Thoracic aorta (tissue), 2 donors: ENCODE measurements around the gene ELL. TPM values are rescaled to one million over a fixed set of nuclear protein-coding genes. Genes with fewer than 3 reads are reported as not detected.

Experiments
- ATAC-seq: fragments of 150-250 bp; one replicate; pipeline ENCODE4 v1.8.0; 2017; ENCODE audit warnings: low read depth; ENCODE audit not compliant: insufficient number of reproducible peaks, low FRiP score
- DNase-seq: peaks from one replicate; pipeline ENCODE4 v3.0.0-alpha.2; 2020; ENCODE audit warnings: low spot score
- H3K27ac ChIP-seq, 2 donors: fragments of 200-600 bp; sonication (generic); 1 replicate in 1 of 2; 2 replicates in 1 of 2; pipeline ENCODE4 v1.5.1; 2016; ENCODE audit warnings: mild to moderate bottlenecking in 2 of 2, moderate library complexity in 2 of 2
- H3K27me3 ChIP-seq: fragments of 200-600 bp; sonication (generic); replicated peaks from 2 replicates; pipeline ENCODE4 v1.6.0; 2016; ENCODE audit warnings: mild to moderate bottlenecking; ENCODE audit not compliant: insufficient read depth
- H3K36me3 ChIP-seq: fragments of 200-600 bp; sonication (generic); one replicate; pipeline ENCODE4 v1.5.1; 2016
- H3K4me1 ChIP-seq, 2 donors: fragments of 200-600 bp; sonication (generic); 1 replicate in 1 of 2; 2 replicates in 1 of 2; pipeline versions ENCODE4 v1.5.1 to v1.6.0; 2016; ENCODE audit warnings: low read depth in 2 of 2, mild to moderate bottlenecking in 1 of 2; ENCODE audit not compliant: control insufficient read depth in 1 of 2
- H3K4me3 ChIP-seq: fragments of 200-600 bp; sonication (generic); 2 replicates; pipeline ENCODE4 v1.5.1; 2016; ENCODE audit warnings: mild to moderate bottlenecking
- H3K9me3 ChIP-seq: fragments of 200-600 bp; sonication (generic); 2 replicates; pipeline ENCODE4 v1.5.1; 2016
- CTCF ChIP-seq: fragments of 200-600 bp; sonication (generic); IDR thresholded peaks from one replicate; pipeline ENCODE4 v1.5.1; 2019; ENCODE audit warnings: antibody characterized with exemption
- total RNA-seq, 2 donors: library from RNA; depleted of rRNA; stranded (reverse); fragments of >200 nt; gene quantifications; one replicate each; pipeline versions ENCODE4 v1.1.0 to v1.2.3, GENCODE V29; 2016

The ELL gene
- total RNA-seq, 2 donors from 2014 or later, result 28.3 to 35.0 TPM

GRCh38 chr19:18499055-18499775 lies 22.7 kb downstream of the ELL start:
- no peak for DNase-seq
- no peak for ATAC-seq
- Histone ChIP-seq H3K4me1 (peaks cover 69 to 94% of the 10 kb centered on the region in 2 donors), H3K9me3 (no peaks in the 10 kb centered on the region), H3K36me3 (no peaks in the 10 kb centered on the region), H3K4me3 (no peak overlapping the region), H3K27ac (peak overlapping the region; percentile 65 to 77), H3K27me3 (no peaks in the 10 kb centered on the region)
- TF ChIP-seq CTCF, result no peak

- ATAC-seq, result no peak
- Histone ChIP-seq H3K4me3 (no peak overlapping the region), H3K9me3 (no peaks in the 10 kb centered on the region), H3K27me3 (no peaks in the 10 kb centered on the region), H3K4me1 (peaks cover 56 to 88% of the 10 kb centered on the region in 2 donors), H3K36me3 (no peaks in the 10 kb centered on the region), H3K27ac (no peak overlapping the region)
- no peak for DNase-seq
- TF ChIP-seq CTCF, result no peak
Observed at GRCh38 chr19:18496980-18497256, 25.0 kb downstream of the ELL start.

GRCh38 chr19:18496167-18496979 lies 25.5 kb downstream of the ELL start:
- Histone ChIP-seq H3K27me3 (no peaks in the 10 kb centered on the region), H3K36me3 (no peaks in the 10 kb centered on the region), H3K4me1 (peaks cover 51 to 83% of the 10 kb centered on the region in 2 donors), H3K4me3 (no peak overlapping the region), H3K27ac (no peak overlapping the region), H3K9me3 (no peaks in the 10 kb centered on the region)
- TF ChIP-seq CTCF, result no peak
- ATAC-seq, result no peak
- DNase-seq, result no peak

GRCh38 chr19:18495204-18495911 lies 26.5 kb downstream of the ELL start:
- Histone ChIP-seq H3K36me3 (no peaks in the 10 kb centered on the region), H3K9me3 (no peaks in the 10 kb centered on the region), H3K27me3 (no peaks in the 10 kb centered on the region), H3K4me3 (no peak overlapping the region), H3K4me1 (peaks cover 41 to 73% of the 10 kb centered on the region in 2 donors), H3K27ac (no peak overlapping the region)
- TF ChIP-seq CTCF, result no peak
- DNase-seq (no peak), ATAC-seq (no peak)

- H3K4me3 ChIP-seq, result no peak overlapping the region
- peaks cover 33 to 67% of the 10 kb centered on the region in 2 donors for H3K4me1 ChIP-seq
- H3K27me3 ChIP-seq, result no peaks in the 10 kb centered on the region
- H3K9me3 ChIP-seq, result no peaks in the 10 kb centered on the region
- no peak for TF ChIP-seq CTCF
- DNase-seq (no peak), ATAC-seq (no peak)
- H3K27ac ChIP-seq, result no peak overlapping the region
- H3K36me3 ChIP-seq, result no peaks in the 10 kb centered on the region
Observed at GRCh38 chr19:18494267-18494607, 27.6 kb downstream of the ELL start.
